ENCODE data around the gene GCNT4. TPM values are rescaled to one million over a fixed set of nuclear protein-coding genes. Genes with fewer than 3 reads are reported as not detected.

Gene GCNT4
- total RNA-seq, 2 donors from 2014 or later, result 1.3 to 1.4 TPM

DNA sequence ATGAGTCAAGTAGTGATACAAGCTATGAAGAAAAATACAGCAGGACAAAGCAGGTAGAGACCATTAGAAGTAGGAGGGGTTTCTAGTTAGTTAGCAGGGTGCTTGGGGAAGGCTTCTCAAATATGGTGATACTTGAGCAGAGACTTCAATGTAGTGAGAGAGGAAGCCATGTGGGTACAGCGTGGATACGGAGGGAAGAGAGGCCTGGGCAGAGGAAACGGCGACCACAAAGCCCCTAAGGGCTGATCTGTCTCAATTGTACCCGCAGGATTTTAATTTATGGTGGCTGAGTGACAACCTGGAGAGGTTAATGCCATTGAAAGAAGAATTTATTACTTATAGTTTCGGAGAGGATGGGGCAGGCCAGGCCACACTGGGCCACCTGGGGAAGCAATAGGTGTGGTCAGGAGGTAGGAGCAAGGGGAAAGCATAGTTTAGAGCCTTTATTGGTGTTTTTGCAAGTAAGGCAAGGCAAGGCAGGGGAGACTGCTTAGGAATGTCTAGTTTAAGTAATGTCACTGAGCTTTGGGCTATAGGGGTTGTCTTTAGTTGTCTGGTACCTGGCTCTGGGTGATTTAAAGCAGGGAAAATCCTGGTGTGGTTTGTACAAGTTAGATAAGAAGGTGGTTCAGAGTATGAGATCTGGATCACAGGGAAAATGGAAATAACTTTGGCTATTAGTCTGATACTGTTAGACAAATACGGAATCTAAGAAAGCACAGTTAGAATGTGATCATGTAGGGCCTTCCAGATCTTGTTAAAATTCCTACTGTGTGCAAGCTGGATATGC lies 42.6 kb downstream of the GCNT4 start:
- Histone ChIP-seq H3K36me3 (no peaks in the 10 kb centered on the region), H3K9me3 (no peaks in the 10 kb centered on the region), H3K4me1 (replicated peaks) (no peaks in the 10 kb centered on the region), H3K27me3 (replicated peaks; ENCODE audit: insufficient read depth) (no peaks in the 10 kb centered on the region), H3K4me3 (no peak overlapping the region), H3K27ac (no peak overlapping the region)
- TF ChIP-seq, protein P1, sequence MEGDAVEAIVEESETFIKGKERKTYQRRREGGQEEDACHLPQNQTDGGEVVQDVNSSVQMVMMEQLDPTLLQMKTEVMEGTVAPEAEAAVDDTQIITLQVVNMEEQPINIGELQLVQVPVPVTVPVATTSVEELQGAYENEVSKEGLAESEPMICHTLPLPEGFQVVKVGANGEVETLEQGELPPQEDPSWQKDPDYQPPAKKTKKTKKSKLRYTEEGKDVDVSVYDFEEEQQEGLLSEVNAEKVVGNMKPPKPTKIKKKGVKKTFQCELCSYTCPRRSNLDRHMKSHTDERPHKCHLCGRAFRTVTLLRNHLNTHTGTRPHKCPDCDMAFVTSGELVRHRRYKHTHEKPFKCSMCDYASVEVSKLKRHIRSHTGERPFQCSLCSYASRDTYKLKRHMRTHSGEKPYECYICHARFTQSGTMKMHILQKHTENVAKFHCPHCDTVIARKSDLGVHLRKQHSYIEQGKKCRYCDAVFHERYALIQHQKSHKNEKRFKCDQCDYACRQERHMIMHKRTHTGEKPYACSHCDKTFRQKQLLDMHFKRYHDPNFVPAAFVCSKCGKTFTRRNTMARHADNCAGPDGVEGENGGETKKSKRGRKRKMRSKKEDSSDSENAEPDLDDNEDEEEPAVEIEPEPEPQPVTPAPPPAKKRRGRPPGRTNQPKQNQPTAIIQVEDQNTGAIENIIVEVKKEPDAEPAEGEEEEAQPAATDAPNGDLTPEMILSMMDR (IDR thresholded peaks at IDR 0.05), result no peak
- no peak for TF ChIP-seq POLR2AphosphoS5 (IDR thresholded peaks at IDR 0.05)
- intact Hi-C loops (cut with DNase I), result no loop called here
- DNase-seq (ENCODE audit: low spot score), result no peak
- WGBS, result 59% methylated on average over 7 of the region's 7 CpGs

DNA sequence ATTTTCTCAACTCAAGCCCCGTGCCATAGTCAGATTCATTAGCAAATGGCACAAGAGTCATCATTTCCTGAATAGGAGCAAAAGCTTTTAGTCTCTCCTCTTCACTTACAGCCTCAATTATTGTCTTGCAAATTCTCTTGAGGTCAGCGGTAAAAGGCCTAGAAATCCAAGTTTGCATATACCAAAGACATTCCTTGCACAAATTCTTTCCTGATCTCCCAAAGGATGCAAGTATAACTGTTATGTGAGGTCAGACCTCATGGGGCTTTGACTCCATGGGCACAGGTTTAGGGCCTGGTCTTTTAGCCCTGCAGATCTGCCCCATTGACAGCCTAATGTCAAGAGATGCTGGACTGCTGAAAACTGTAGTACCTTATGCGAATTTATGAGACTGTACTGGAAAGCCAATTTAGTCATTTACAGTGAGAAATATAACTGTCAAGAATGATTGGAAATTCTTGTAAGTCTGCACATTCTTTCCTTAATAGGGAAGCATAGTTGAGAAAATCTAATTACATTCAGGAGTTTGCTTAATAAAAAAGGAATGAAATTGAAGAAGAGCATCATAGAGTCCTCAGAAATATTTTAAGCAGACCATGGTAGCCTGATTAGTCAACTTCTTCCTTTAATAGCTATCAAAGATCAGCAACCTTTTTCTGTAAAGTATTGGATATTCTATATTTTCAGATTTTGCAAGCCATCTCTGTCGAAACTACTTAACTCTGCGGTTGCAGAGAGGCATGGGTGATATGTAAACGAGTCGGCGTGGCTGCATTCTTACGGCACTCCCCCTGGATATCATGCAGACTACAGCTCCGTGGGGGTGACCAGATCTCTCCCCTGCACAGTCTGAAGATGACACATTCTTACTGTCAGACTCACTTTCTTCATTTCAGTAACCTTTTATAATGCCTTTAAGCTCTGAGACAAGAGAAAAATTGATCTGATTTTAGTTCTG lies 45.2 kb downstream of the GCNT4 start:
- Histone ChIP-seq H3K4me3 (no peak overlapping the region), H3K27me3 (replicated peaks; ENCODE audit: insufficient read depth) (no peaks in the 10 kb centered on the region), H3K4me1 (replicated peaks) (no peaks in the 10 kb centered on the region), H3K9me3 (no peaks in the 10 kb centered on the region), H3K36me3 (no peaks in the 10 kb centered on the region), H3K27ac (no peak overlapping the region)
- no peak for DNase-seq (ENCODE audit: low spot score)
- TF ChIP-seq, protein P1 (IDR thresholded peaks at IDR 0.05), result no peak
- TF ChIP-seq POLR2A (IDR thresholded peaks at IDR 0.05), result no peak
- TF ChIP-seq POLR2AphosphoS5 (IDR thresholded peaks at IDR 0.05), result no peak
- intact Hi-C loops (cut with DNase I), result no loop called here
- WGBS, result 69% methylated on average over 10 of the region's 10 CpGs

DNA sequence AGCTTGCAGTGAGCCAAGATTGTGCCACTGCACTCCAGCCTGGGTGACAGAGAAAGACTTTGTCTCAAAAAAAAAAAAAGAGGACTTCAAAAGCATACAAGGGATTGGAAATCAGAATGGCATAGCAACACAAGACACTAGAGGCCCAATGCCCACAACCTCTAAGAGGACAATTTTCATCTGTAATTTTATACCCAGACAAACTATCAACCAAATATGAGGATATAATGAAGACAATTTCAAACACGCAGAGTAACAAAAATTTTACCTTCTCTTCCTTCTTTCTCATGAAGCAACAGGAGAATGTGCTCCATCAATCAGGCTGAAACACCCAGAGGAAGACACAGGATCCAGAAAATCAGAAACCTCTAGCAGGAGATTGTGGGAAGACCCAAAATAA lies 46.8 kb downstream of the GCNT4 start:
- Histone ChIP-seq H3K27ac (no peak overlapping the region), H3K27me3 (replicated peaks; ENCODE audit: insufficient read depth) (no peaks in the 10 kb centered on the region), H3K4me3 (no peak overlapping the region), H3K36me3 (no peaks in the 10 kb centered on the region), H3K4me1 (replicated peaks) (no peaks in the 10 kb centered on the region), H3K9me3 (no peaks in the 10 kb centered on the region)
- TF ChIP-seq, protein P1 (IDR thresholded peaks at IDR 0.05), result no peak
- TF ChIP-seq POLR2A (IDR thresholded peaks at IDR 0.05), result no peak
- no peak for TF ChIP-seq POLR2AphosphoS5 (IDR thresholded peaks at IDR 0.05)
- 96% methylated on average over 1 of the region's 1 CpG for WGBS
- intact Hi-C loops (cut with DNase I), result no loop called here
- no peak for DNase-seq (ENCODE audit: low spot score)

Small RNA genes within 50 kb of the gene (small RNA-seq; reads per million reads assigned to genes)
- gene AC093259.1, result 0 reads per million in 2 donors

Other genes starting within 250 kb of the GCNT4 start
- gene FAM169A, start 186.2 kb downstream of the GCNT4 start, total RNA-seq, result 10 to 100 TPM; 16.6 to 57.9 TPM
- 1 to 10 TPM in 1 of 2 donors, under 1 TPM in 1; 0.41 to 3.7 TPM for gene ANKRD31, start 184.3 kb upstream of the GCNT4 start, total RNA-seq

All from prostate gland (tissue), 2 donors.